ENCODE data around the gene MFNG.
A peak's percentile ranks its signal among the peaks of the same experiment; 100 is the strongest.

The MFNG gene

DNA sequence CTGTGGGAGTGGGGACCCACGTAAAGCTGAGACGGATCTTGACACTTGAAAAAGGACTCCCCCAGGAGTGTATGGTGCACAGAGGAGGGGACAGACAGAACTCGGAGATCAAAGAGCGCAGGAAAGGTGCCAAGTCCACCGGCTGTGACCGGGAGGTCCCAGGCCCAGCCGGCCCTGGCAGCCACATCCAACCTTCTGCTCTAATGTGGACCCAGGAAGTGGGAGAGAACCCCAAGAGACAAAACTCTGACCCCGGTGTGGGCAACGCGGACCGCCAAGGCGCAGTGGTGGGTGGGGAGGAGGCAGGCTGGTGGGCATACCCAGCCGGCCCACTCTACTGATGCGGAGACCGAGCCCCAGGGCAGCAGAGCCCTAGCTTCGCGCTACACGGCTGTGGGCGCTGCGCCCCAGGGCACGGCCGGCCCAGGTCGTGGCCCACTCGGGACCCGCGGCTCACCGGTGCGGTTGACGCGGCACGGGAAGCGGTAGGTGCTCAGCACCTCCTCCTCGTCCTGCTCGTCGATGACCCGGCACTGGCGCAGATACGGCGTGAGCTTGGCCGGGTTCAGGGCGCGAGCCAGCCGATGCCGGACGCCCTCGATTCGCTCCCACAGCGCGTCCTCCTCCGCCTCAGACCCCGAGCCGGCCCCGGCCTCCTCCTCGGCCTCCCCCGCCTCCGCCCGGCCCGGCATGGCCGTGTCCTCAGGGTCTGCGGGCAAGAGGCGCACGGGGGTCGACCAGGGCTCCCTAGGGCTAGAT is 32.5 kb upstream of the MFNG start:
- TF ChIP-seq GABPA (IDR thresholded peaks at IDR 0.05; ENCODE audit: low read depth) (no peak), CTCF (IDR thresholded peaks at IDR 0.05; ENCODE audit: insufficient read depth, low read length) (no peak), POLR2AphosphoS5 (IDR thresholded peaks at IDR 0.05; ENCODE audit: low read depth) (no peak), REST (IDR thresholded peaks at IDR 0.05; ENCODE audit: insufficient replicate concordance, low read depth) (no peak), SPI1 (IDR thresholded peaks at IDR 0.05; ENCODE audit: borderline replicate concordance, low read depth) (no peak)
- peak overlapping the region; percentile 39 for H3K4me3 ChIP-seq (replicated peaks; ENCODE audit: insufficient read depth, low read length)
- H3K27me3 ChIP-seq (ENCODE audit: insufficient read depth, poor library complexity, severe bottlenecking), result peaks cover 42% of the 10 kb centered on the region
- no peak overlapping the region for H3K27ac ChIP-seq (replicated peaks)
- no peak for DNase-seq (ENCODE audit: low read depth in 1 of 2, low spot score in 1 of 2)

DNA sequence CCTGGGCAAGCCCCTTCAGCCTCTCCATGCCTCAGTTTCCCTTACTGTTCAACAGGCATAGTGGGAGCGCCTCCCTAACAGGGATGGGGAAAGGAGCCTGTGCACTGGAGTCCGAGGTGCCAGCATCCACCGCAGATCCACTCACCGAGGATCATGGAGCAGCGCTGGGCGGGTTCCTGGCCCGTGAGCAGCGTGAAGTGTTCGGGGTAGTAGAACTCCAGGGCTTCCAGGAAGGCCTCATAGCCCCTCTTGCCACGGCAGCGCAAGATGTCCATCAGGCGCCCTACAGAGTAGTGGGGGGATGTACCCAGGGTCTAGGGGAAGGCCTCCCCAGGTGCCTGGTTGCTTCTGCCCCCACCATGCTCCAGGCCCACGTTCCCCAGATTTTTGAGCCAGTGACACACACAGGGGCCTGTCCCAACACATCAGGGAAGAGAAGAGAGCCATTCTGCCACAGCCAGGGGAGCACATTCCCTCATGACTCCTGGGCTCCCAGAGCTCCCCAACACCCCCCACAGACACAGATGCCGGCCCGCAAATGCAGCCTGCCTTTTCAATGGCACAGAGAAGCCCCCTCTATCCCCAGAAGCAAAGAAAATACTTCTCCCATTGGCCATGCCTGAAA is 31.8 kb upstream of the MFNG start:
- Histone ChIP-seq H3K4me3 (replicated peaks; ENCODE audit: insufficient read depth, low read length) (no peak overlapping the region), H3K27me3 (ENCODE audit: insufficient read depth, poor library complexity, severe bottlenecking) (peaks cover 42% of the 10 kb centered on the region), H3K27ac (replicated peaks) (no peak overlapping the region)
- DNase-seq (ENCODE audit: low read depth in 1 of 2, low spot score in 1 of 2), result no peak
- TF ChIP-seq CTCF (IDR thresholded peaks at IDR 0.05; ENCODE audit: insufficient read depth, low read length) (no peak), POLR2AphosphoS5 (IDR thresholded peaks at IDR 0.05; ENCODE audit: low read depth) (no peak), REST (IDR thresholded peaks at IDR 0.05; ENCODE audit: insufficient replicate concordance, low read depth) (no peak), SPI1 (IDR thresholded peaks at IDR 0.05; ENCODE audit: borderline replicate concordance, low read depth) (no peak), GABPA (IDR thresholded peaks at IDR 0.05; ENCODE audit: low read depth) (no peak)

DNA sequence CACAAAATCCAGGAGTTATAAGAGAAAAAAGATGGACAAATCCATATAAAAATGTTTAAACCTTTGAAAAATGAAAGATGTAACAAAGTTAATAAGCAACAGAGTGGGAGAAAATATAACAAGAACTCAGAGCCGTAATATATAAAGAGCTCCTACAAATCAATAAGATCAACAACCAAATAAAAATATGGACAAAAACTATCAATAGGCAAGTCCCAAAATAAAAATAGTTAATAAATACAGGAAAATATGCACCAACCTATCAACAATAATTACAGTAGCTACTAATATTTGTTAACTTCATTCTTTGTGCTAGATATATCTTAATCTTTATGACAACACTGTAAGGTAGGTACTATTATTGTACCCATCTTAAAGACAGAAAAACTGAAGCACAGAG is 30.3 kb upstream of the MFNG start:
- no peak for DNase-seq (ENCODE audit: low read depth in 1 of 2, low spot score in 1 of 2)
- peaks cover 36% of the 10 kb centered on the region for H3K27me3 ChIP-seq (ENCODE audit: insufficient read depth, poor library complexity, severe bottlenecking)
- H3K4me3 ChIP-seq (replicated peaks; ENCODE audit: insufficient read depth, low read length), result no peak overlapping the region
- TF ChIP-seq CTCF (IDR thresholded peaks at IDR 0.05; ENCODE audit: insufficient read depth, low read length), result no peak
- no peak for TF ChIP-seq REST (IDR thresholded peaks at IDR 0.05; ENCODE audit: insufficient replicate concordance, low read depth)
- TF ChIP-seq GABPA (IDR thresholded peaks at IDR 0.05; ENCODE audit: low read depth), result no peak
- no peak for TF ChIP-seq POLR2AphosphoS5 (IDR thresholded peaks at IDR 0.05; ENCODE audit: low read depth)
- no peak for TF ChIP-seq SPI1 (IDR thresholded peaks at IDR 0.05; ENCODE audit: borderline replicate concordance, low read depth)
- H3K27ac ChIP-seq (replicated peaks), result no peak overlapping the region

All from HL-60 (cell line).